Mesendoderm (in vitro differentiated cells): Measurements from ENCODE around the gene FOXL2NB.
A peak's percentile ranks its signal among the peaks of the same experiment; 100 is the strongest.
"Not testable (repeated sequence)": the region's sequence is repeated elsewhere in the genome, so short reads cannot be mapped to it uniquely, and the experiment has no call there.

Experiments used
- DNase-seq: peaks from one replicate; pipeline ENCODE4 v3.0.0; 2013
- H2AK5ac ChIP-seq: 2 replicates; pipeline ENCODE4 v1.6.1; 2013; ENCODE audit warnings: low read length, inconsistent platforms
- H2BK120ac ChIP-seq: 2 replicates; pipeline ENCODE4 v1.6.1; 2013; ENCODE audit warnings: low read depth, mild to moderate bottlenecking, low read length, moderate library complexity, mixed read lengths
- H2BK15ac ChIP-seq: replicated peaks from 2 replicates; pipeline ENCODE4 v1.6.1; 2013; ENCODE audit warnings: low read depth, mild to moderate bottlenecking, moderate library complexity
- H2BK5ac ChIP-seq: 2 replicates; pipeline ENCODE4 v1.6.1; 2013; ENCODE audit warnings: low read length, inconsistent platforms
- H3K18ac ChIP-seq: 2 replicates; pipeline ENCODE4 v1.6.1; 2013; ENCODE audit warnings: mild to moderate bottlenecking, low read length, mixed read lengths
- H3K23ac ChIP-seq: one replicate; pipeline ENCODE4 v1.6.1; 2013; ENCODE audit warnings: low read length
- H3K27ac ChIP-seq: 2 replicates; pipeline ENCODE4 v1.5.1; 2013; ENCODE audit warnings: low read depth, mild to moderate bottlenecking, inconsistent platforms, low read length, moderate library complexity
- H3K27me3 ChIP-seq: 2 replicates; pipeline ENCODE4 v1.6.1; 2013; ENCODE audit warnings: low read length, control low read depth, mild to moderate bottlenecking, inconsistent platforms; ENCODE audit not compliant: insufficient read depth, poor library complexity
- H3K36me3 ChIP-seq: 2 replicates; pipeline ENCODE4 v1.6.1; 2013; ENCODE audit warnings: low read length, inconsistent platforms; ENCODE audit not compliant: control insufficient read depth, insufficient read depth
- H3K4ac ChIP-seq: one replicate; pipeline ENCODE4 v1.6.1; 2013; ENCODE audit warnings: low read depth, mild to moderate bottlenecking, low read length, moderate library complexity
- H3K4me1 ChIP-seq: 2 replicates; pipeline ENCODE4 v1.6.1; 2013; ENCODE audit warnings: low read depth, low read length, inconsistent platforms; ENCODE audit not compliant: control insufficient read depth
- H3K4me2 ChIP-seq: 2 replicates; pipeline ENCODE4 v1.6.1; 2013; ENCODE audit warnings: low read length
- H3K4me3 ChIP-seq: 2 replicates; pipeline ENCODE4 v1.5.1; 2013; ENCODE audit warnings: mild to moderate bottlenecking, low read length
- H3K56ac ChIP-seq: one replicate; pipeline ENCODE4 v1.6.1; 2013; ENCODE audit warnings: low read length
- H3K79me1 ChIP-seq: 2 replicates; pipeline ENCODE4 v1.6.1; 2013; ENCODE audit warnings: low read length, inconsistent platforms
- H3K79me2 ChIP-seq: 2 replicates; pipeline ENCODE4 v1.6.1; 2013; ENCODE audit warnings: mild to moderate bottlenecking, low read length; ENCODE audit not compliant: control insufficient read depth, insufficient read depth
- H3K9ac ChIP-seq: 2 replicates; pipeline ENCODE4 v1.6.1; 2013; ENCODE audit warnings: low read length, inconsistent platforms
- H4K5ac ChIP-seq: one replicate; pipeline ENCODE4 v1.6.1; 2013; ENCODE audit warnings: low read length
- H4K8ac ChIP-seq: one replicate; pipeline ENCODE4 v1.6.1; 2013; ENCODE audit warnings: low read depth, mild to moderate bottlenecking, control low read depth, low read length, moderate library complexity
- WGBS: extraction: QIAGEN DNeasy Blood & Tissue Kit; methylation state at CpG from one replicate; pipeline ENCODE4 v1.1.7; 2013; ENCODE audit warnings: low lambda C conversion rate, missing lambda C conversion rate; ENCODE audit not compliant: insufficient coverage; ENCODE audit errors: extremely low coverage; 5-methylcytosine and 5-hydroxymethylcytosine counted together

FOXL2NB gene

GRCh38 chr3:138921316-138922292 lies 25.4 kb upstream of the FOXL2NB start:
- Histone ChIP-seq H4K8ac (no peak overlapping the region), H3K27me3 (no peaks in the 10 kb centered on the region), H3K79me1 (no peaks in the 10 kb centered on the region), H2AK5ac (no peak overlapping the region), H3K56ac (no peak overlapping the region), H3K23ac (no peak overlapping the region), H3K4me3 (no peak overlapping the region), H3K4me2 (no peak overlapping the region), H3K4me1 (no peaks in the 10 kb centered on the region), H3K9ac (no peak overlapping the region), H2BK5ac (no peak overlapping the region), H2BK15ac (no peak overlapping the region), H3K18ac (no peak overlapping the region), H3K36me3 (no peaks in the 10 kb centered on the region), H2BK120ac (no peak overlapping the region), H3K4ac (no peak overlapping the region), H3K27ac (no peak overlapping the region), H3K79me2 (no peaks in the 10 kb centered on the region), H4K5ac (no peak overlapping the region)
- no CpG with 5 or more reads among the region's 8 CpGs for WGBS
- peak; percentile 60 for DNase-seq

DNA sequence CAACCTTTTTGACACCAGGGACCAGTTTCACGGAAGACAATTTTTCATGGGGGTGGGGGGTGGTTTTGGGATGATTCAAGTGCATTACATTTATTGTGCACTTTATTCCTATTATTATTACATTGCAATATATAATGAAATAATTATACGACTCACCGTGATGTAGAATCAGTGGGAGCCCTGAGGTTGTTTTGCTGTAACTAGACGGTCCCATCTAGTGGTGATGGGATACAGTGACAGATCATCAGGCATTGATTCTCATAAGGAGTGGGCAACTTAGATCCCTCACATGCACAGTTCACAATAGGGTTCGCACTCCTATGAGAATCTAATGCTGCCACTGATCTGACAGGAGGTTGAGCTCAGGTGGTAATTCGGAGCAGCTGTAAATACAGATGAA lies 24.6 kb upstream of the FOXL2NB start:
- H3K4me1 ChIP-seq, H3K4me3 ChIP-seq, H4K8ac ChIP-seq, H3K27ac ChIP-seq, H3K79me1 ChIP-seq, H4K5ac ChIP-seq, H3K4ac ChIP-seq, H3K4me2 ChIP-seq, H2AK5ac ChIP-seq, H2BK120ac ChIP-seq, H3K79me2 ChIP-seq, H3K18ac ChIP-seq, H2BK15ac ChIP-seq, H3K23ac ChIP-seq, H3K56ac ChIP-seq, H3K36me3 ChIP-seq, H2BK5ac ChIP-seq, DNase-seq, H3K27me3 ChIP-seq, H3K9ac ChIP-seq: not testable (repeated sequence)
- WGBS: no CpG with 5 or more reads among the region's 6 CpGs

GRCh38 chr3:138923531-138923994 lies 23.5 kb upstream of the FOXL2NB start:
- Histone ChIP-seq H3K23ac (no peak overlapping the region), H3K9ac (peak overlapping the region; percentile 39), H4K8ac (no peak overlapping the region), H3K4me1 (no peaks in the 10 kb centered on the region), H3K79me1 (no peaks in the 10 kb centered on the region), H2BK15ac (no peak overlapping the region), H3K79me2 (no peaks in the 10 kb centered on the region), H3K18ac (no peak overlapping the region), H3K4ac (no peak overlapping the region), H3K27ac (no peak overlapping the region), H4K5ac (no peak overlapping the region), H2BK120ac (no peak overlapping the region), H3K27me3 (no peaks in the 10 kb centered on the region), H3K36me3 (no peaks in the 10 kb centered on the region), H3K56ac (no peak overlapping the region), H2BK5ac (no peak overlapping the region), H3K4me3 (no peak overlapping the region), H2AK5ac (no peak overlapping the region), H3K4me2 (no peak overlapping the region)
- WGBS: no CpG with 5 or more reads among the region's 6 CpGs
- DNase-seq: peak; percentile 93

DNA sequence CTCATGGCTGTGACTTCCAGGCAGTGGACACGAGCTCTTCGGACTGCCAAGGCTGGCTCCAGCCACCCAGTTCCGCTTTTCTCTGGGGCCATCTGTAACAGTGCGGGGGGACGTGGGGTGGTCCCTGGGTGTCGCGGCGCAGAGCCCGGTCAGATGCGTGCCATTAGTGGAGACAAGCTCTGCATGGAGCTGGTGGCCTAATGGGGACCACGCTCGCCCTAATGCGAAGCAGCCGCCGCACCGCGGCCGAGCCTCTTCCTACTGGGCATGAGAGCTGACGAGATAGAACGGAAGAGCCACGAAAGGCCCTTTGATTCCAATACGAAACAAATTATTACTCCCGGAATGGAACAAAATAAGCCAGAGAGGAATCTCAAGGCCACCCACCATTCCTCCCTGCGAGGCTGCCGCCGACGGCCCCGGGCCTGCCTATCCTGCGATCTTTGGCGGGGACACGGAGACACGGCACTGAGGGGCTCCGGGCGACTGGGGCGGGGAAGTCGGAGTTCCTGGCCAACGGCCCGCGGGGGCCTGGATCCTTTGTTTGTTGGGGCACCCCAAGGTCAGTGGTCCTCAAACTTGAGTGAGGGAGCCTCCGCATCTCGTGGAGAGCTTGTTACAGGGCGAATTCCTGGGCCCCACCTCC lies 18.2 kb upstream of the FOXL2NB start:
- no peak overlapping the region for H3K4me2 ChIP-seq
- no peaks in the 10 kb centered on the region for H3K27me3 ChIP-seq
- H3K36me3 ChIP-seq: no peaks in the 10 kb centered on the region
- H3K27ac ChIP-seq: no peak overlapping the region
- H3K4ac ChIP-seq: no peak overlapping the region
- H3K56ac ChIP-seq: no peak overlapping the region
- no peak overlapping the region for H2AK5ac ChIP-seq
- H3K4me3 ChIP-seq: no peak overlapping the region
- no peak overlapping the region for H4K5ac ChIP-seq
- H2BK120ac ChIP-seq: no peak overlapping the region
- no peak overlapping the region for H2BK15ac ChIP-seq
- no peak overlapping the region for H4K8ac ChIP-seq
- no peak overlapping the region for H3K23ac ChIP-seq
- H3K79me2 ChIP-seq: no peaks in the 10 kb centered on the region
- H3K9ac ChIP-seq: no peak overlapping the region
- WGBS: no CpG with 5 or more reads among the region's 42 CpGs
- no peaks in the 10 kb centered on the region for H3K79me1 ChIP-seq
- no peak for DNase-seq
- H2BK5ac ChIP-seq: no peak overlapping the region
- H3K4me1 ChIP-seq: no peaks in the 10 kb centered on the region
- no peak overlapping the region for H3K18ac ChIP-seq

DNA sequence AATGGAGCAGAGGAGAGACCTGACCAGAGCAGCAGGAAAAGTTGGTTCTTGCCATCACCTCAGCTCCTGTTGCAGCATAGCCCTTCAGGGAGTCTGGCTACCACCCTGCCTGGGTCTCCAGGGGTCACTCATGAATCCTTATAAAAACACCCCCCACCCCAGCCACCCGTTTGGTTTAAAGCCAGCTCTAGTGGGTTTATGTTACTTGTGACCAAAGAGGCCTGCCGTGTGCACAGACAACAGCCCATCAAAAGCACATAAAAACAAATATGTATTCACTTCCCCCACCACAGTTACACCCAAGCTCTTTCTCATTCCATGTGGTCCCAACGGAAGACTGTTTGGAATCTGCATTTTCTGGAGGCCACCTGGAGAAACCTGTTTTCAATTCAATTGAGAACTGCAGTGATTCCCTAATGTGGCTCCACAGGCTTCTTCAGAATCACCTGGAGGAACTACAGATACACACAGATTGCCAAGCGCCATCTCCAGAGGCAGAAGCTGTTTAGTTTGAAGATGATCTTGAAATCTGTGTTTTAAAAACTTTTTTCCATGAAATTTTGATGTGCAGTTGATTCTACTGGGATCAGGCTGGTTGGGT lies 13.8 kb upstream of the FOXL2NB start:
- Histone ChIP-seq H3K79me2 (no peaks in the 10 kb centered on the region), H3K4me1 (peaks cover 3% of the 10 kb centered on the region), H3K4ac (no peak overlapping the region), H3K36me3 (no peaks in the 10 kb centered on the region), H3K27ac (no peak overlapping the region), H4K5ac (no peak overlapping the region), H3K18ac (no peak overlapping the region), H3K23ac (no peak overlapping the region), H3K27me3 (peaks cover 16% of the 10 kb centered on the region), H2BK15ac (no peak overlapping the region), H3K4me2 (no peak overlapping the region), H3K9ac (no peak overlapping the region), H4K8ac (no peak overlapping the region), H3K4me3 (no peak overlapping the region), H3K56ac (no peak overlapping the region), H3K79me1 (no peaks in the 10 kb centered on the region), H2BK120ac (no peak overlapping the region), H2AK5ac (no peak overlapping the region), H2BK5ac (no peak overlapping the region)
- peak; percentile 36 for DNase-seq
- no CpG with 5 or more reads among the region's 4 CpGs for WGBS
